Skeletal muscle satellite cell (primary cell): ENCODE data around the gene ESRRB.

Experiments used
- H3K27me3 ChIP-seq: 2 replicates; pipeline ENCODE4 v1.7.0; 2013; ENCODE audit warnings: low read length; ENCODE audit not compliant: control insufficient read depth, insufficient read depth
- H3K36me3 ChIP-seq: 2 replicates; pipeline ENCODE4 v1.7.0; 2013; ENCODE audit warnings: mild to moderate bottlenecking, control low read depth, low read length; ENCODE audit not compliant: insufficient read depth
- H3K4me1 ChIP-seq: 2 replicates; pipeline ENCODE4 v1.7.0; 2013; ENCODE audit warnings: low read length; ENCODE audit not compliant: control insufficient read depth, insufficient read depth
- H3K4me2 ChIP-seq: 2 replicates; pipeline ENCODE4 v1.7.0; 2013; ENCODE audit warnings: mild to moderate bottlenecking, low read length
- H3K4me3 ChIP-seq: 2 replicates; pipeline ENCODE4 v1.7.0; 2013; ENCODE audit warnings: low read length
- H3K9ac ChIP-seq: 2 replicates; pipeline ENCODE4 v1.7.0; 2013; ENCODE audit warnings: mild to moderate bottlenecking, low read depth, low read length, moderate library complexity
- H3K9me3 ChIP-seq: replicated peaks from 2 replicates; pipeline ENCODE4 v1.7.0; 2013; ENCODE audit warnings: mild to moderate bottlenecking, control low read depth, low read length

ESRRB gene

DNA sequence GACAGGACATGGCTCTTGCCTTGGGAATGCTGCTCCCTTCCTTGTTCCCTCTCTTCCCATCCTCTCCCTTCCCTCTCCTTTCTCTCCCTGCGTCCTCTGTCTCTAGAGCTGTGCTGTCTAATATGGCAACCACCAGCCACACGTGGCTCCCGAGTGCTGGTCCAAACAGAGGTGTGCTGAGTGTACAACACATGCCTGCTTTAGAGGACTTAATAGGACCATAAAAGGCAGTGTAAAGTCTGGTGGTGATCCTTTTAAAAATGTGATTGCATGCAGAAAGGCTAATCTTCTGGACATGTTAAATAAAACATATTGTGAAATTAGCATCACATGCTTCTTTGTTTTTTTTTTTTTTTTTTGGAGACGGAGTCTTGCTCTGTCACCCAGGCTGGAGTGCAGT is 87.2 kb downstream of the ESRRB start:
- H3K9me3 ChIP-seq, result no peaks in the 10 kb centered on the region
- H3K4me1 ChIP-seq, result no peaks in the 10 kb centered on the region
- H3K4me2 ChIP-seq, result no peak overlapping the region
- H3K27me3 ChIP-seq, result no peaks in the 10 kb centered on the region
- H3K36me3 ChIP-seq, result no peaks in the 10 kb centered on the region
- no peak overlapping the region for H3K4me3 ChIP-seq
- H3K9ac ChIP-seq, result no peak overlapping the region

DNA sequence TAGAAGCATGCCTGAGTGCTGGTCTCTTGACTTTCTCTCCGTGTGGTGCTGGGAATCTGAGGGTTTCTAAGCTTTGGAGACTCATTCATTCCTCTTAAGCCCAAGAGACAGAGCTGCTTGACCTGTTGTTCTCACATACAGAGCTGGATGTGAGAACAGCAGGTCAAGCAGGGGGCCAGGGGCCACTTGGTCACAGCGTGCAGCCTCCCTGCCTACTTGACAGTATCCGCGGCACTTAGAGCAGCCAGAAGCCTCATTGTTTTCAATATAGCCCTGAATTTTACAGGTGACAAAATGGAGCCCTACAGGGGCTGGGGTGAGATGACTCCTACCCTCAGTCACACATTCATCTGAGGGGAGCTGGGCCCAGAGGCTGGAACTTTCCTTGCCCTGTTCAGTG is 88.9 kb downstream of the ESRRB start:
- Histone ChIP-seq H3K36me3 (no peaks in the 10 kb centered on the region), H3K9ac (no peak overlapping the region), H3K4me2 (no peak overlapping the region), H3K9me3 (no peaks in the 10 kb centered on the region), H3K4me1 (no peaks in the 10 kb centered on the region), H3K27me3 (no peaks in the 10 kb centered on the region), H3K4me3 (no peak overlapping the region)

- H3K4me3 ChIP-seq, result no peak overlapping the region
- no peak overlapping the region for H3K9ac ChIP-seq
- no peaks in the 10 kb centered on the region for H3K36me3 ChIP-seq
- no peaks in the 10 kb centered on the region for H3K27me3 ChIP-seq
- H3K4me1 ChIP-seq, result no peaks in the 10 kb centered on the region
- no peaks in the 10 kb centered on the region for H3K9me3 ChIP-seq
- no peak overlapping the region for H3K4me2 ChIP-seq
Observed at GRCh38 chr14:76465664-76466063, 89.7 kb downstream of the ESRRB start.

- peaks cover 6% of the 10 kb centered on the region for H3K27me3 ChIP-seq
- H3K4me1 ChIP-seq, result no peaks in the 10 kb centered on the region
- no peak overlapping the region for H3K4me3 ChIP-seq
- H3K9ac ChIP-seq, result no peak overlapping the region
- no peak overlapping the region for H3K4me2 ChIP-seq
- H3K36me3 ChIP-seq, result no peaks in the 10 kb centered on the region
- no peaks in the 10 kb centered on the region for H3K9me3 ChIP-seq
Observed at GRCh38 chr14:76467711-76468155, 91.8 kb downstream of the ESRRB start.

DNA sequence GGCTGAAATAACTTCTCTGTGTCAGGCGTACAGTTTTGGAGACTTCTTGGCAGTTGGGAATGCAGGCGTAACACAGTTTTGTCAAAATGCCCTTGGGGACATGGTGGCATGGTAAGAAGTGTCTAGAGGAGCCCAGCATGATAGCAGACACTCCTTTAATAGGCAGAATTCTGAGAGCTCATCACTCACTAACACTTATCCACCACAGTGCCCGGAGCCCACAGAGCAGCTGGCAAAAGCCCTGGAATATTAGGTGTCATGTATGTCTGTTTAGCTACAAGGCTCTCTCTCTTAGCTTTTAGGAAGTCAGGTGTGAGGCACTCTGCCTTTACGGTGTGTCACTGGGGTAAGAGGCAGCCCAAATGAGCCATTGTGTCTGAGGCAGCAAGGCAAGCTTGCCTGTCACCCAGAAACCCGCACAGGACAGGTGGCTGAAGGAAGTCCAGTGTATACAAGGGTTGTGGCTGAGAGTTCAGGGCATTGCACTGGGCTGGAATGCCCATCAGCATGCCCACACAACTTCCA is 96.3 kb downstream of the ESRRB start:
- no peaks in the 10 kb centered on the region for H3K36me3 ChIP-seq

GRCh38 chr14:76473481-76474263 is 97.7 kb downstream of the ESRRB start:
- H3K4me1 ChIP-seq, result no peaks in the 10 kb centered on the region
- no peaks in the 10 kb centered on the region for H3K9me3 ChIP-seq
- H3K4me3 ChIP-seq, result no peak overlapping the region
- H3K9ac ChIP-seq, result no peak overlapping the region
- H3K36me3 ChIP-seq, result no peaks in the 10 kb centered on the region
- H3K4me2 ChIP-seq, result peak overlapping the region; percentile 15
- H3K27me3 ChIP-seq, result peaks cover 17% of the 10 kb centered on the region

More for the DNA sequence above, 96.3 kb downstream of the ESRRB start:
- Histone ChIP-seq H3K4me3 (no peak overlapping the region), H3K4me1 (no peaks in the 10 kb centered on the region), H3K27me3 (peaks cover 17% of the 10 kb centered on the region), H3K9ac (no peak overlapping the region), H3K9me3 (no peaks in the 10 kb centered on the region), H3K4me2 (no peak overlapping the region)

DNA sequence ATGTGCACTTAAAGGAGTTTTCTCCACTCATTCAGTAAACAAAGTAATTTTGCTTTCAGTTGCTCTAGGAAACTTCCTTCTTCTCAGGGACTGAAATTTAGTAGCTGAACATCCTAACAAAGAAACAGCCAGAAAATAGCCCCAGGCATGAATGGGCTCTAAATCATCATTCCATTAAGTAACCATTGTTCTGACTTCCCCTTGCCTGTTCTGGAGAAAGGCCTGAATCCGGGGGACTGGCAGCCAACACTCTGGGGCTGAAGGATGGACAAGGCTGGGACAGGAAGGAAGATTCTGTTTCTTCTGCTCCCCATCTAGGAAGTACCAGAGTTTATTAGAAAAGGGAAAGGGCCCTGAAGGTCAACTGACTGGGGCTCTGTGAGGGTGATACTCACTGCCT is 104.5 kb downstream of the ESRRB start:
- Histone ChIP-seq H3K4me3 (no peak overlapping the region), H3K9me3 (no peaks in the 10 kb centered on the region), H3K9ac (no peak overlapping the region), H3K4me1 (no peaks in the 10 kb centered on the region), H3K27me3 (no peaks in the 10 kb centered on the region), H3K36me3 (no peaks in the 10 kb centered on the region), H3K4me2 (no peak overlapping the region)

GRCh38 chr14:76484355-76484754 is 108.4 kb downstream of the ESRRB start:
- H3K27me3 ChIP-seq, result peaks cover 3% of the 10 kb centered on the region
- H3K4me2 ChIP-seq, result no peak overlapping the region
- H3K9me3 ChIP-seq, result no peaks in the 10 kb centered on the region
- H3K36me3 ChIP-seq, result no peaks in the 10 kb centered on the region
- H3K4me1 ChIP-seq, result no peaks in the 10 kb centered on the region
- H3K4me3 ChIP-seq, result no peak overlapping the region
- no peak overlapping the region for H3K9ac ChIP-seq

DNA sequence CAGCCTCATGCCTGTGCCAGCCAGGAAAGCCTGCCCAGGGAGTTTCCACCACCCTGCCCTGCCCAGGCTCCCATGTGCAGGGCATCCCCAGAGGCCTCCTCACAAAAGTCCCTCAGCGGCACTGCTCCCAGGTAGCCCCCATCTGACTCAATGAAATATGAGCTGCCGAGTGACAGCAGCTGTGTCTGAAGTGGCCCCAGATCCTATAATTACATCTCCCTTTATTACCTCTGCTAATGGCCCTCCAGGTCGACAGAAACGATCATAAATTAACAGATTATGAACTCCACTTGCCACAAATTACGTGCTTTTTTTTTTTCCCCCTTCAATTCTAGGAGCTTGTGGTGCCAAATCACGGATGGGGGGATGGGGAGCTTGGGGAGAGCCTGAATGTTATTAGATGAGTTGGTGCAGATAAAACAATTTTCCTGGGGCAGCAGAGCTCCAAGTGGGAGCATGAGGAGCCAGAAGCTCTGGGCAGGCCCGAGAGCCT is 110.4 kb downstream of the ESRRB start:
- H3K27me3 ChIP-seq, result peaks cover 3% of the 10 kb centered on the region
- no peaks in the 10 kb centered on the region for H3K4me1 ChIP-seq
- H3K36me3 ChIP-seq, result no peaks in the 10 kb centered on the region
- H3K9me3 ChIP-seq, result no peaks in the 10 kb centered on the region
- no peak overlapping the region for H3K4me2 ChIP-seq
- H3K4me3 ChIP-seq, result no peak overlapping the region
- no peak overlapping the region for H3K9ac ChIP-seq

DNA sequence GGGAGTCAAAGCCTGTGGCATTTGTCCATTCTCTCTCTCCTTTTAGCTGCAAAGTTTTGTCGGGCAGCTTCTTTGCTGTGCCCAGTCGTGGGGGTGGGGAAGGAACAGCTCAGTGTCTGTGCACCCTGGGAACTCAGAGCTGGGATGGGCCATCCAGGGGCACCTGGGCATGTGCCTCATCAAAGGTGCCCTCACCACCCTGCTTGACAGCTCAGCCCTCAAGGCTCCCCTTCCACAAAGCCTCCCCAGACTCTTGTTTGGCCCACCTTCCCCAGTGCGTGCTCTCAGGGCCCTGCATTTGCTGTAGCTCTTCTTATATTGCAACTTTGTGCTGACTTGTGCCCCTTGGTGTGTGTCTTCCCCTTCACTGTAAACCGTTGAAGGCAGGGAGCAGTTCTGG is 112.6 kb downstream of the ESRRB start:
- no peaks in the 10 kb centered on the region for H3K4me1 ChIP-seq
- no peak overlapping the region for H3K9ac ChIP-seq
- no peaks in the 10 kb centered on the region for H3K9me3 ChIP-seq
- no peaks in the 10 kb centered on the region for H3K36me3 ChIP-seq
- H3K4me3 ChIP-seq, result no peak overlapping the region
- H3K27me3 ChIP-seq, result peaks cover 3% of the 10 kb centered on the region
- H3K4me2 ChIP-seq, result no peak overlapping the region

- no peaks in the 10 kb centered on the region for H3K9me3 ChIP-seq
- no peak overlapping the region for H3K4me3 ChIP-seq
- H3K4me1 ChIP-seq, result no peaks in the 10 kb centered on the region
- peaks cover 3% of the 10 kb centered on the region for H3K27me3 ChIP-seq
- no peaks in the 10 kb centered on the region for H3K36me3 ChIP-seq
- no peak overlapping the region for H3K9ac ChIP-seq
- H3K4me2 ChIP-seq, result no peak overlapping the region
Observed at GRCh38 chr14:76489667-76490066, 113.7 kb downstream of the ESRRB start.

DNA sequence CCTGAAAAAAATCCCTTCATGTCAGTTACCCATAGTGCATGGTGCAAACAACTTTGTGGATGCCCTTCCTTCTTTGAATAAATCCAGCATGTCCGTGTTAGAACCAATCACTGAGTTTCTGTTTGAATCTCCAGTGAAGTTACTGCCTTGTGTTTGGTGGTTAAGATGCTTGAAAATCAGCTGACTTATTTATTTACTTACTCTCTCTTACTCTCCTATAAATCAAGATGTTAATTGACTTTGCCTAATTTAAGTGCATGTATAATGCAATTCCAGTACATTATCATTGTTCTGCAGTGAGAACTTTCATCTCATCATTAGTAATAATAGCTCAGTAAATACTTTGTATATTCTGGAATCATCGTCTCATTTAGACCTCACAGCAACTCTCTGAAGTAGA is 114.2 kb downstream of the ESRRB start:
- no peak overlapping the region for H3K4me3 ChIP-seq

More for the DNA sequence above, 114.2 kb downstream of the ESRRB start:
- Histone ChIP-seq H3K9me3 (no peaks in the 10 kb centered on the region), H3K9ac (no peak overlapping the region), H3K4me1 (no peaks in the 10 kb centered on the region), H3K4me2 (no peak overlapping the region), H3K27me3 (peaks cover 3% of the 10 kb centered on the region), H3K36me3 (no peaks in the 10 kb centered on the region)
